Measurements from ENCODE around the gene AREL1.

Gene AREL1

GRCh38 chr14:74638066-74638465 is 74.8 kb downstream of the AREL1 start:
- no peak for TF ChIP-seq ZNF174 (tag by site-specific recombination; IDR thresholded peaks at IDR 0.05)
- TF ChIP-seq ZNF10 (tag by site-specific recombination; IDR thresholded peaks at IDR 0.05), result no peak
- no peak for TF ChIP-seq INSM2 (tag by site-specific recombination; IDR thresholded peaks at IDR 0.05)
- no peak for TF ChIP-seq ZNF747 (tag by site-specific recombination; IDR thresholded peaks at IDR 0.05)
- no peak for TF ChIP-seq ZNF324 (tag by site-specific recombination; IDR thresholded peaks at IDR 0.05)
- TF ChIP-seq SETDB1 (IDR thresholded peaks at IDR 0.05; ENCODE audit: insufficient read length, low read length), result no peak
- TF ChIP-seq, protein P1, sequence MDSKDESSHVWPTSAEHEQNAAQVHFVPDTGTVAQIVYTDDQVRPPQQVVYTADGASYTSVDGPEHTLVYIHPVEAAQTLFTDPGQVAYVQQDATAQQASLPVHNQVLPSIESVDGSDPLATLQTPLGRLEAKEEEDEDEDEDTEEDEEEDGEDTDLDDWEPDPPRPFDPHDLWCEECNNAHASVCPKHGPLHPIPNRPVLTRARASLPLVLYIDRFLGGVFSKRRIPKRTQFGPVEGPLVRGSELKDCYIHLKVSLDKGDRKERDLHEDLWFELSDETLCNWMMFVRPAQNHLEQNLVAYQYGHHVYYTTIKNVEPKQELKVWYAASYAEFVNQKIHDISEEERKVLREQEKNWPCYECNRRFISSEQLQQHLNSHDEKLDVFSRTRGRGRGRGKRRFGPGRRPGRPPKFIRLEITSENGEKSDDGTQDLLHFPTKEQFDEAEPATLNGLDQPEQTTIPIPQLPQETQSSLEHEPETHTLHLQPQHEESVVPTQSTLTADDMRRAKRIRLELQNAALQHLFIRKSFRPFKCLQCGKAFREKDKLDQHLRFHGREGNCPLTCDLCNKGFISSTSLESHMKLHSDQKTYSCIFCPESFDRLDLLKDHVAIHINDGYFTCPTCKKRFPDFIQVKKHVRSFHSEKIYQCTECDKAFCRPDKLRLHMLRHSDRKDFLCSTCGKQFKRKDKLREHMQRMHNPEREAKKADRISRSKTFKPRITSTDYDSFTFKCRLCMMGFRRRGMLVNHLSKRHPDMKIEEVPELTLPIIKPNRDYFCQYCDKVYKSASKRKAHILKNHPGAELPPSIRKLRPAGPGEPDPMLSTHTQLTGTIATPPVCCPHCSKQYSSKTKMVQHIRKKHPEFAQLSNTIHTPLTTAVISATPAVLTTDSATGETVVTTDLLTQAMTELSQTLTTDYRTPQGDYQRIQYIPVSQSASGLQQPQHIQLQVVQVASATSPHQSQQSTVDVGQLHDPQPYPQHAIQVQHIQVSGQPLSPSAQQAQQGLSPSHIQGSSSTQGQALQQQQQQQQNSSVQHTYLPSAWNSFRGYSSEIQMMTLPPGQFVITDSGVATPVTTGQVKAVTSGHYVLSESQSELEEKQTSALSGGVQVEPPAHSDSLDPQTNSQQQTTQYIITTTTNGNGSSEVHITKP (tag by site-specific recombination; IDR thresholded peaks at IDR 0.05), result no peak
- no peak for TF ChIP-seq ZNF777 (tag by site-specific recombination; IDR thresholded peaks at IDR 0.05; ENCODE audit: borderline replicate concordance)
- TF ChIP-seq FEZF1 (tag by site-specific recombination; IDR thresholded peaks at IDR 0.05), result no peak
- TF ChIP-seq ZNF404 (tag by site-specific recombination; IDR thresholded peaks at IDR 0.05), result no peak
- no peak for TF ChIP-seq ZNF530 (tag by site-specific recombination; IDR thresholded peaks at IDR 0.05; ENCODE audit: low read depth)
- TF ChIP-seq ZNF248 (tag by site-specific recombination; IDR thresholded peaks at IDR 0.05), result no peak
- no peak for TF ChIP-seq ZSCAN30 (tag by site-specific recombination; IDR thresholded peaks at IDR 0.05)
- no peak overlapping the region for H3K27ac ChIP-seq (ENCODE audit: extremely low read depth, low read depth, low read length)
- no peak overlapping the region for H3K4me3 ChIP-seq (ENCODE audit: low read depth, low read length)
- CTCF ChIA-PET, result no interaction called here
- no peaks in the 10 kb centered on the region for H3K9me3 ChIP-seq (ENCODE audit: control insufficient read depth, insufficient read depth, low read depth, low read length)
- no peaks in the 10 kb centered on the region for H3K4me1 ChIP-seq (ENCODE audit: control insufficient read depth, insufficient read depth, low read length)
- POLR2A ChIA-PET, result no interaction called here
- no peaks in the 10 kb centered on the region for H3K36me3 ChIP-seq (ENCODE audit: control insufficient read depth in 2 of 2, insufficient read depth in 1 of 2, low read length in 2 of 2)

- POLR2A ChIA-PET, result no interaction called here
- no peaks in the 10 kb centered on the region for H3K9me3 ChIP-seq (ENCODE audit: control insufficient read depth, insufficient read depth, low read depth, low read length)
Measured at GRCh38 chr14:74637178-74637550, 75.7 kb downstream of the AREL1 start.

More at GRCh38 chr14:74637178-74637550, 75.7 kb downstream of the AREL1 start:
- no peak overlapping the region for H3K27ac ChIP-seq (ENCODE audit: extremely low read depth, low read depth, low read length)
- TF ChIP-seq ZNF473 (tag by site-specific recombination; IDR thresholded peaks at IDR 0.05) (no peak), ZIC2 (tag by site-specific recombination; IDR thresholded peaks at IDR 0.05) (peak; percentile 61), ZNF2 (tag by site-specific recombination; IDR thresholded peaks at IDR 0.05) (no peak)
- TF ChIP-seq, protein P2, sequence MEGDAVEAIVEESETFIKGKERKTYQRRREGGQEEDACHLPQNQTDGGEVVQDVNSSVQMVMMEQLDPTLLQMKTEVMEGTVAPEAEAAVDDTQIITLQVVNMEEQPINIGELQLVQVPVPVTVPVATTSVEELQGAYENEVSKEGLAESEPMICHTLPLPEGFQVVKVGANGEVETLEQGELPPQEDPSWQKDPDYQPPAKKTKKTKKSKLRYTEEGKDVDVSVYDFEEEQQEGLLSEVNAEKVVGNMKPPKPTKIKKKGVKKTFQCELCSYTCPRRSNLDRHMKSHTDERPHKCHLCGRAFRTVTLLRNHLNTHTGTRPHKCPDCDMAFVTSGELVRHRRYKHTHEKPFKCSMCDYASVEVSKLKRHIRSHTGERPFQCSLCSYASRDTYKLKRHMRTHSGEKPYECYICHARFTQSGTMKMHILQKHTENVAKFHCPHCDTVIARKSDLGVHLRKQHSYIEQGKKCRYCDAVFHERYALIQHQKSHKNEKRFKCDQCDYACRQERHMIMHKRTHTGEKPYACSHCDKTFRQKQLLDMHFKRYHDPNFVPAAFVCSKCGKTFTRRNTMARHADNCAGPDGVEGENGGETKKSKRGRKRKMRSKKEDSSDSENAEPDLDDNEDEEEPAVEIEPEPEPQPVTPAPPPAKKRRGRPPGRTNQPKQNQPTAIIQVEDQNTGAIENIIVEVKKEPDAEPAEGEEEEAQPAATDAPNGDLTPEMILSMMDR (tag by site-specific recombination; IDR thresholded peaks at IDR 0.05), result no peak
- no peak overlapping the region for H3K4me3 ChIP-seq (ENCODE audit: low read depth, low read length)
- CTCF ChIA-PET, result interaction anchor here (0.6 kb wide), 3 partner anchors 8 to 634 kb away, joined by 3 read pairs; no protein-coding TSS in a partner anchor
- no peaks in the 10 kb centered on the region for H3K4me1 ChIP-seq (ENCODE audit: control insufficient read depth, insufficient read depth, low read length)
- H3K36me3 ChIP-seq (ENCODE audit: control insufficient read depth in 2 of 2, insufficient read depth in 1 of 2, low read length in 2 of 2), result no peaks in the 10 kb centered on the region
